OCI-LY1 (cell line): ENCODE data around the gene CHKA.

ENCODE experiments used
- H2AFZ ChIP-seq: fragments of 200-600 bp; sonication (generic), shearing (Covaris generic); 2 replicates; pipeline ENCODE4 v1.6.0; 2014; ENCODE audit warnings: antibody characterized with exemption, mild to moderate bottlenecking, low read length
- H3F3A ChIP-seq: fragments of 200-600 bp; sonication (generic), shearing (Covaris generic); 2 replicates; pipeline ENCODE4 v1.6.0; 2014; ENCODE audit warnings: mild to moderate bottlenecking, antibody characterized with exemption, low read length, moderate library complexity; ENCODE audit not compliant: insufficient read depth
- H3K27ac ChIP-seq: fragments of 200-600 bp; sonication (generic); 2 replicates; pipeline ENCODE4 v1.5.1; 2014; ENCODE audit warnings: low read length, mixed run types, mild to moderate bottlenecking, low read depth; ENCODE audit not compliant: poor library complexity, severe bottlenecking
- H3K27me3 ChIP-seq: fragments of 200-600 bp; sonication (generic); 2 replicates; pipeline ENCODE4 v1.6.0; 2014; ENCODE audit warnings: antibody characterized with exemption, mild to moderate bottlenecking, low read length, moderate library complexity; ENCODE audit not compliant: insufficient read depth
- H3K36me3 ChIP-seq: fragments of 200-600 bp; sonication (generic); 2 replicates; pipeline ENCODE4 v1.6.1; 2014; ENCODE audit warnings: mild to moderate bottlenecking, antibody characterized with exemption, low read length, moderate library complexity, mixed read lengths; ENCODE audit not compliant: insufficient read depth
- H3K4me1 ChIP-seq: fragments of 200-600 bp; sonication (generic); 2 replicates; pipeline ENCODE4 v1.5.1; 2014; ENCODE audit warnings: mild to moderate bottlenecking, low read length, moderate library complexity; ENCODE audit not compliant: insufficient read depth, severe bottlenecking
- H3K4me2 ChIP-seq: fragments of 200-600 bp; sonication (generic), shearing (Covaris generic); 2 replicates; pipeline ENCODE4 v1.6.1; 2014; ENCODE audit warnings: low read length
- H3K4me3 ChIP-seq: fragments of 200-600 bp; sonication (generic); 2 replicates; pipeline ENCODE4 v1.5.1; 2014; ENCODE audit warnings: low read length, low read depth, mild to moderate bottlenecking, mixed read lengths; ENCODE audit not compliant: poor library complexity, severe bottlenecking
- H3K79me2 ChIP-seq: fragments of 200-600 bp; shearing (Covaris generic); 2 replicates; pipeline ENCODE4 v1.6.1; 2016; ENCODE audit warnings: mixed run types, low read length, mixed read lengths; ENCODE audit not compliant: insufficient read depth
- H3K9ac ChIP-seq: fragments of 200-600 bp; sonication (generic), shearing (Covaris generic); 2 replicates; pipeline ENCODE4 v1.6.1; 2014; ENCODE audit warnings: mild to moderate bottlenecking, low read length, mixed read lengths
- H3K9me2 ChIP-seq: fragments of 200-600 bp; sonication (generic), shearing (Covaris generic); 2 replicates; pipeline ENCODE4 v1.6.1; 2014; ENCODE audit warnings: low read depth, mild to moderate bottlenecking, low read length, mixed read lengths
- H3K9me3 ChIP-seq: fragments of 200-600 bp; shearing (Covaris generic); 2 replicates; pipeline ENCODE4 v1.6.1; 2014; ENCODE audit warnings: low read length, mixed read lengths
- H4K20me1 ChIP-seq: fragments of 200-600 bp; sonication (generic), shearing (Covaris generic); 2 replicates; pipeline ENCODE4 v1.6.0; 2016; ENCODE audit warnings: mild to moderate bottlenecking, low read length; ENCODE audit not compliant: insufficient read depth
- CTCF ChIP-seq: fragments of 200-600 bp; sonication (generic), shearing (Covaris generic); IDR thresholded peaks from 2 replicates; pipeline ENCODE4 v1.5.1; 2017; ENCODE audit warnings: mild to moderate bottlenecking, antibody characterized with exemption, low read length, moderate library complexity, mixed read lengths
- EZH2 ChIP-seq: fragments of 200-600 bp; sonication (generic), shearing (Covaris generic); IDR thresholded peaks from 2 replicates; pipeline ENCODE4 v1.8.0; 2017; ENCODE audit warnings: borderline replicate concordance, mixed run types, mild to moderate bottlenecking, antibody characterized with exemption, low read length, moderate library complexity, mixed read lengths

CHKA gene

GRCh38 chr11:68015467-68015866, 105.7 kb downstream of the CHKA start:
- no peak for TF ChIP-seq EZH2
- no peak for TF ChIP-seq CTCF
- Histone ChIP-seq H3K9me2 (no peaks in the 10 kb centered on the region), H3K9me3 (no peaks in the 10 kb centered on the region), H3K79me2 (no peaks in the 10 kb centered on the region), H3K36me3 (no peaks in the 10 kb centered on the region), H3K4me3 (no peak overlapping the region), H2AFZ (no peak overlapping the region), H3K9ac (no peak overlapping the region), H3K27ac (no peak overlapping the region), H4K20me1 (no peaks in the 10 kb centered on the region), H3K4me1 (peaks cover under 1% of the 10 kb centered on the region), H3F3A (no peaks in the 10 kb centered on the region), H3K4me2 (no peak overlapping the region), H3K27me3 (peaks cover 5% of the 10 kb centered on the region)

- H3K4me1 ChIP-seq: peaks cover 5% of the 10 kb centered on the region
- H3K9ac ChIP-seq: no peak overlapping the region
Observed at GRCh38 chr11:68014947-68015447, 106.2 kb downstream of the CHKA start.

GRCh38 chr11:68014157-68014946, 106.8 kb downstream of the CHKA start:
- no peaks in the 10 kb centered on the region for H4K20me1 ChIP-seq
- H3K9ac ChIP-seq: no peak overlapping the region
- H3K79me2 ChIP-seq: no peaks in the 10 kb centered on the region
- H3K4me2 ChIP-seq: no peak overlapping the region
- no peaks in the 10 kb centered on the region for H3K9me2 ChIP-seq
- H2AFZ ChIP-seq: no peak overlapping the region
- H3K4me3 ChIP-seq: no peak overlapping the region
- TF ChIP-seq EZH2 (no peak), CTCF (no peak)
- H3F3A ChIP-seq: no peaks in the 10 kb centered on the region
- no peaks in the 10 kb centered on the region for H3K36me3 ChIP-seq
- no peak overlapping the region for H3K27ac ChIP-seq
- H3K9me3 ChIP-seq: no peaks in the 10 kb centered on the region
- H3K27me3 ChIP-seq: peaks cover 5% of the 10 kb centered on the region
- peaks cover 8% of the 10 kb centered on the region for H3K4me1 ChIP-seq

More at GRCh38 chr11:68014947-68015447, 106.2 kb downstream of the CHKA start:
- Histone ChIP-seq H3K27ac (no peak overlapping the region), H3F3A (no peaks in the 10 kb centered on the region), H3K9me3 (no peaks in the 10 kb centered on the region), H3K4me3 (no peak overlapping the region), H3K79me2 (no peaks in the 10 kb centered on the region), H3K9me2 (no peaks in the 10 kb centered on the region), H4K20me1 (no peaks in the 10 kb centered on the region), H3K36me3 (no peaks in the 10 kb centered on the region), H3K27me3 (peaks cover 5% of the 10 kb centered on the region), H3K4me2 (no peak overlapping the region), H2AFZ (no peak overlapping the region)
- no peak for TF ChIP-seq EZH2
- no peak for TF ChIP-seq CTCF
